ENCODE results near the gene TOM1. TPM values are rescaled to one million over a fixed set of nuclear protein-coding genes. Genes with fewer than 3 reads are reported as not detected.
"Not testable (repeated sequence)": the region's sequence is repeated elsewhere in the genome, so short reads cannot be mapped to it uniquely, and the experiment has no call there.

The TOM1 gene
- polyA plus RNA-seq, 3 donors: 39.4 to 42.9 (median 40.7) TPM

GRCh38 chr22:35352214-35353111 is 52.8 kb downstream of the TOM1 start:
- DNase-seq (ENCODE audit: extremely low read depth in 1 of 11, low read depth in 9 of 11, low spot score in 4 of 11): no peak

GRCh38 chr22:35353318-35353717 is 53.6 kb downstream of the TOM1 start:
- no peak for DNase-seq (ENCODE audit: extremely low read depth in 1 of 11, low read depth in 9 of 11, low spot score in 4 of 11)

GRCh38 chr22:35354068-35354467 is 54.4 kb downstream of the TOM1 start:
- no peak for DNase-seq (ENCODE audit: extremely low read depth in 1 of 11, low read depth in 9 of 11, low spot score in 4 of 11)

GRCh38 chr22:35357883-35358621 is 58.4 kb downstream of the TOM1 start:
- no peak for DNase-seq (ENCODE audit: extremely low read depth in 1 of 11, low read depth in 9 of 11, low spot score in 4 of 11)

- no peak for DNase-seq (ENCODE audit: extremely low read depth in 1 of 11, low read depth in 9 of 11, low spot score in 4 of 11)
Measured at GRCh38 chr22:35359380-35360065, 59.8 kb downstream of the TOM1 start.

- no peak for DNase-seq (ENCODE audit: extremely low read depth in 1 of 11, low read depth in 9 of 11, low spot score in 4 of 11)
Measured at GRCh38 chr22:35361001-35361558, 61.4 kb downstream of the TOM1 start.

- DNase-seq (ENCODE audit: extremely low read depth in 1 of 11, low read depth in 9 of 11, low spot score in 4 of 11): no peak
Measured at GRCh38 chr22:35363566-35364086, 63.9 kb downstream of the TOM1 start.

GRCh38 chr22:35364230-35364629 is 64.5 kb downstream of the TOM1 start:
- DNase-seq (ENCODE audit: extremely low read depth in 1 of 11, low read depth in 9 of 11, low spot score in 4 of 11): not testable (repeated sequence)

- no peak for DNase-seq (ENCODE audit: extremely low read depth in 1 of 11, low read depth in 9 of 11, low spot score in 4 of 11)
Measured at GRCh38 chr22:35367331-35367886, 67.7 kb downstream of the TOM1 start.

GRCh38 chr22:35368386-35368785 is 68.7 kb downstream of the TOM1 start:
- no peak for DNase-seq (ENCODE audit: extremely low read depth in 1 of 11, low read depth in 9 of 11, low spot score in 4 of 11)

- DNase-seq (ENCODE audit: extremely low read depth in 1 of 11, low read depth in 9 of 11, low spot score in 4 of 11): no peak
Measured at GRCh38 chr22:35369996-35370395, 70.3 kb downstream of the TOM1 start.

GRCh38 chr22:35373781-35374180 is 74.1 kb downstream of the TOM1 start:
- DNase-seq (ENCODE audit: extremely low read depth in 1 of 11, low read depth in 9 of 11, low spot score in 4 of 11): no peak

- no peak for DNase-seq (ENCODE audit: extremely low read depth in 1 of 11, low read depth in 9 of 11, low spot score in 4 of 11)
Measured at GRCh38 chr22:35375031-35375430, 75.3 kb downstream of the TOM1 start.

- no peak for DNase-seq (ENCODE audit: extremely low read depth in 1 of 11, low read depth in 9 of 11, low spot score in 4 of 11)
Measured at GRCh38 chr22:35375526-35375925, 75.8 kb downstream of the TOM1 start.

GRCh38 chr22:35376728-35377472 is 77.2 kb downstream of the TOM1 start:
- peak; percentile 89 to 97 (median 93) for DNase-seq (ENCODE audit: extremely low read depth in 1 of 11, low read depth in 9 of 11, low spot score in 4 of 11)

- no peak for DNase-seq (ENCODE audit: extremely low read depth in 1 of 11, low read depth in 9 of 11, low spot score in 4 of 11)
Measured at GRCh38 chr22:35377735-35378134, 78.0 kb downstream of the TOM1 start.

GRCh38 chr22:35378621-35379020 is 78.9 kb downstream of the TOM1 start:
- DNase-seq (ENCODE audit: extremely low read depth in 1 of 11, low read depth in 9 of 11, low spot score in 4 of 11): no peak
